Keratinocyte (primary cell): ENCODE measurements around the gene RGS6. TPM values are rescaled to one million over a fixed set of nuclear protein-coding genes. Genes with fewer than 3 reads are reported as not detected.

ENCODE experiments used
- DNase-seq: peaks from one replicate; pipeline ENCODE4 v3.0.0-alpha.2; 2011; ENCODE audit warnings: low read depth, missing footprints, low spot score
- FAIRE-seq: peaks from 2 replicates; lab custom pipeline; 2011; peaks lifted over from hg19 to GRCh38; lab: Jason Lieb, UNC
- H2AFZ ChIP-seq: 2 replicates; pipeline ENCODE4 v1.6.0; 2012; ENCODE audit warnings: low read length, control low read depth, inconsistent platforms; ENCODE audit not compliant: control insufficient read depth
- H3K27ac ChIP-seq: 2 replicates; pipeline ENCODE4 v1.5.1; 2011; ENCODE audit warnings: low read length; ENCODE audit not compliant: control insufficient read depth, insufficient read depth
- H3K27me3 ChIP-seq: 3 replicates; pipeline ENCODE4 v1.6.0; 2011; ENCODE audit warnings: low read length; ENCODE audit not compliant: control insufficient read depth, insufficient read depth; ENCODE audit errors: extremely low read depth
- H3K36me3 ChIP-seq, 2 experiments: 2 replicates in 1 of 2; 3 replicates in 1 of 2; pipeline ENCODE4 v1.5.1; 2011; ENCODE audit warnings: low read length in 2 of 2, mild to moderate bottlenecking in 1 of 2; ENCODE audit not compliant: control insufficient read depth in 2 of 2, insufficient read depth in 2 of 2; ENCODE audit errors: extremely low read depth in 1 of 2
- H3K4me1 ChIP-seq: 3 replicates; pipeline ENCODE4 v1.5.1; 2011; ENCODE audit warnings: low read length; ENCODE audit not compliant: control insufficient read depth, insufficient read depth; ENCODE audit errors: extremely low read depth
- H3K4me2 ChIP-seq: 3 replicates; pipeline ENCODE4 v1.6.0; 2011; ENCODE audit warnings: low read depth, low read length; ENCODE audit not compliant: control insufficient read depth, insufficient read depth; ENCODE audit errors: extremely low read depth
- H3K4me3 ChIP-seq, 3 experiments: fragments of 200-600 bp in 1 of 3; sonication (generic) in 1 of 3; 2 replicates in 2 of 3; 3 replicates in 1 of 3; pipeline ENCODE4 v1.5.1; 2011 to 2016; ENCODE audit warnings: low read length in 3 of 3, mild to moderate bottlenecking in 3 of 3, control low read depth in 2 of 3, inconsistent platforms in 1 of 3, low read depth in 1 of 3, mixed read lengths in 1 of 3, mixed run types in 1 of 3, moderate library complexity in 1 of 3; ENCODE audit not compliant: control insufficient read depth in 2 of 3, insufficient read depth in 2 of 3; ENCODE audit errors: extremely low read depth in 1 of 3
- H3K79me2 ChIP-seq: 2 replicates; pipeline ENCODE4 v1.6.0; 2012; ENCODE audit warnings: low read length; ENCODE audit not compliant: control insufficient read depth, insufficient read depth
- H3K9ac ChIP-seq: 3 replicates; pipeline ENCODE4 v1.6.0; 2011; ENCODE audit warnings: low read length; ENCODE audit not compliant: control insufficient read depth, insufficient read depth; ENCODE audit errors: extremely low read depth
- H3K9me1 ChIP-seq: 3 replicates; pipeline ENCODE4 v1.6.0; 2011; ENCODE audit warnings: low read length; ENCODE audit not compliant: control insufficient read depth, insufficient read depth; ENCODE audit errors: extremely low read depth
- H3K9me3 ChIP-seq: 2 replicates; pipeline ENCODE4 v1.5.1; 2012; ENCODE audit warnings: low read depth, low read length; ENCODE audit not compliant: control insufficient read depth
- H4K20me1 ChIP-seq: 3 replicates; pipeline ENCODE4 v1.6.0; 2011; ENCODE audit warnings: low read length; ENCODE audit not compliant: control insufficient read depth, insufficient read depth; ENCODE audit errors: extremely low read depth
- CTCF ChIP-seq, 3 experiments: IDR thresholded peaks in 1 of 3; conservative IDR thresholded peaks in 1 of 3; optimal IDR thresholded peaks in 1 of 3; 2 replicates in 2 of 3; 3 replicates in 1 of 3; pipeline versions ENCODE3 to v1.5.1; 2011; ENCODE audit warnings: low read length in 3 of 3, mild to moderate bottlenecking in 3 of 3, moderate library complexity in 2 of 3, control low read depth in 1 of 3, inconsistent platforms in 1 of 3; ENCODE audit not compliant: insufficient read depth in 2 of 3; ENCODE audit errors: extremely low read depth in 1 of 3
- EZH2 ChIP-seq: IDR thresholded peaks from one replicate; pipeline ENCODE4 v1.6.1; 2012; ENCODE audit warnings: inconsistent platforms, mild to moderate bottlenecking, low read length, moderate library complexity
- dilution Hi-C: fragments of 300-500 bp; cut with MboI; formaldehyde crosslinking; loops from one replicate; pipeline ENCODE4 v1.7.0; 2020; ENCODE audit warnings: low sequenced_read_pairs; ENCODE audit not compliant: extremely low pct_ligation_motif_present
- polyA plus RNA-seq, 5 experiments: library from polyadenylated mRNA; depleted of rRNA in 3 of 5; stranded (reverse) in 3 of 5; stranded (forward) in 1 of 5; unstranded in 1 of 5; fragments of >200 nt; gene quantifications; 1 replicate in 1 of 5; 2 replicates in 3 of 5; 3 replicates in 1 of 5; pipeline versions ENCODE4 v1.2.1 to v1.2.3, GENCODE V29; 2011 to 2012; ENCODE audit warnings: missing spikeins in 2 of 5, low read depth in 1 of 5, low replicate concordance in 1 of 5

The RGS6 gene
- polyA plus RNA-seq, 1 donor (not counting 4 experiments of a cell fraction or from before 2014, with no cell fraction given) = not detected

GRCh38 chr14:72253503-72253902 is 321.3 kb downstream of the RGS6 start:
- Histone ChIP-seq H3K36me3 (no peaks in the 10 kb centered on the region), H3K4me1 (no peaks in the 10 kb centered on the region), H2AFZ (no peak overlapping the region), H3K9me3 (no peaks in the 10 kb centered on the region), H3K4me3 (no peak overlapping the region), H4K20me1 (no peaks in the 10 kb centered on the region), H3K27me3 (no peaks in the 10 kb centered on the region), H3K4me2 (no peak overlapping the region), H3K79me2 (no peaks in the 10 kb centered on the region), H3K27ac (no peak overlapping the region), H3K9ac (no peak overlapping the region), H3K9me1 (no peaks in the 10 kb centered on the region)
- DNase-seq (no peak), FAIRE-seq (no peak)
- TF ChIP-seq CTCF (optimal IDR thresholded peaks at IDR 0.05 in 1 of 3, IDR thresholded peaks at IDR 0.05 in 1 of 3, conservative IDR thresholded peaks at IDR 0.05 in 1 of 3; ENCODE audit: extremely low read depth in 1 of 3, insufficient read depth in 2 of 3, low read length in 3 of 3) = no peak
- no peak for TF ChIP-seq EZH2
- dilution Hi-C loops = no loop called here

- Histone ChIP-seq H3K9ac (no peak overlapping the region), H3K4me2 (no peak overlapping the region), H3K4me3 (no peak overlapping the region), H3K36me3 (no peaks in the 10 kb centered on the region), H3K9me3 (no peaks in the 10 kb centered on the region), H3K27me3 (no peaks in the 10 kb centered on the region), H4K20me1 (no peaks in the 10 kb centered on the region), H3K4me1 (no peaks in the 10 kb centered on the region), H2AFZ (no peak overlapping the region), H3K27ac (no peak overlapping the region), H3K9me1 (no peaks in the 10 kb centered on the region), H3K79me2 (no peaks in the 10 kb centered on the region)
- DNase-seq = no peak
- TF ChIP-seq EZH2 (no peak), CTCF (optimal IDR thresholded peaks at IDR 0.05 in 1 of 3, IDR thresholded peaks at IDR 0.05 in 1 of 3, conservative IDR thresholded peaks at IDR 0.05 in 1 of 3; ENCODE audit: extremely low read depth in 1 of 3, insufficient read depth in 2 of 3, low read length in 3 of 3) (no peak)
- FAIRE-seq = no peak
- dilution Hi-C loops = no loop called here
These were observed 322.1 kb downstream of the RGS6 start for GRCh38 chr14:72254202-72254936.
